HG02973 (cell line): ENCODE data around the gene EIF1B.

Experiments used
- ATAC-seq: cut with Tn5 transposase; IDR thresholded peaks from one replicate; pipeline ENCODE4 v1.9.1; 2021; ENCODE audit warnings: moderate library complexity; ENCODE audit not compliant: unreplicated experiment

EIF1B gene

GRCh38 chr3:40340541-40341170 is 31.1 kb downstream of the EIF1B start:
- ATAC-seq: no peak

DNA sequence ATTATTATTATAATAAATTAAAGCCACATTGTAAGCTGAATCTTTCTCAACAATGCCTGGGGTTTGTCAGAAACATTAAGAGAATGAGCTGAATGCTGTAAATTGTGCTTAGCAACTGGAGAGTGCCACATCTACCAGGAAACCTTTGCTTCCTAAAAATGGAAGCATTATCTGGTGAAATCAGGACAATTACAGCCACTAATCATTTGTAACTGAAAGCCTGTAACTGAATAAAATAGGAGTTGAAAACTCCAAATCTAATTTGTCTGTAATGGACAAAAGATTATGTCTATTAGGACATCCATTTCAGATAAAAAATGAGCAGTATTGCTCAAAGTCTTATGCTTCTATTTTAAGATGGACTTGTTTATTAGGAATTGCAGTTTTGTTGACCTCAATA is 32.2 kb downstream of the EIF1B start:
- no peak for ATAC-seq

- no peak for ATAC-seq
Observed at GRCh38 chr3:40350529-40350928, 41.0 kb downstream of the EIF1B start.

DNA sequence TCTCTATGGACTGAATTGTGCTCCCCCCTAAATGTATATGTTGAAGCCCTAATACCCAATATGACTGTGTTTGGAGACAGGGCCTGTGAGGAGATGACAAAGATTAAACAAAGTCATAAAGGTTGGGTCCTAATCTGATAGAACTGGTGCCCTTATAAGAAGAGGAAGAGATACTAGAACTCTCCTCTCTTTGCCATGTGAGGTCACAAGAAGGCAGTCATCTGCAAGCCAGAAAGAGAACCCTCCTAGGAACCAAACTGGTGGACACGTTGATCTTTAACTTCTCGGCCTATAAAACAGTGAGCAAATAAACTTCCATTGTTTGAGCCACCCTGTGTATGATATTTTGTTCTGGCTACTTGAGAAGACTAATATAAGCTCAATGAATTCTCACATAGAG is 45.9 kb downstream of the EIF1B start:
- ATAC-seq: no peak

DNA sequence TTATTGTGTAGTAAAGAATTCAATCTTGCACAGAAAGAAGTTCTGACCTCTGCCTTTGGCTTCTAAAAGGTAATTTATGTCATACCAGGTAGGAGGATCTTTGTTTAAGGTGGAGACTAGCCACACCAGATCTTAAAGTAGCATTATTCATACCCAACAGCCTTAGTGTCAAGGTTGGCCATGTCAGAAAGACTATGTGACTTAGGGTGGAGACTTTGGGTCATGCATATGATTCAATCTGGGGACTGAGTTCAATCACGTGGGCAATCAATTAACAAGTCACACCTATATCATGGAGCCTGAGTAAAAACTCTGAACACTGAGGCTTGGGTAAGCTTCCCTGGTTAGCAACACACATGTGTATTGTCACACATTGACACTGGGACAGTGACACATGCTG is 48.9 kb downstream of the EIF1B start:
- no peak for ATAC-seq
